ENCODE measurements around the gene SASH3.
A peak's percentile ranks its signal among the peaks of the same experiment; 100 is the strongest.

The SASH3 gene

DNA sequence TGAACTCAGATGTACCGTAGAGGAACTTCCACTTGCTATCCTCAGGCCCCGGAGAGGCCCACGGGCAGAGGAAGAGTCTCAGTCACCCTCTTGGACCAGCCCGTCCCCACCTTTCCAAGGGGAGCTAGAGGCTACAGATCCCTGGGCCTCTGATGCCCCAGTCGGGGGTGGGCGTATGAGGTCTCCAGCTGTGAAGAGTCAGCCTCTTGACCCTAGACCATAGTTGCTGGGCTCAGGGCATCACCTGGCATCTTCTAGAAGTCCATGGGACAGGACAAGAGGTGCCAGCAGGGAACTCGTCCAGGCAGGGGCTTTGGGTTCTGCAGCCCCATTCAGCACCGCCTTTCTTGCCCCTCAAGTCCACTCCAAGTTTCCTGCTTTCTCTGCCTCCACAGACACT is 11.6 kb downstream of the SASH3 start:
- Histone ChIP-seq H3K4me3 (ENCODE audit: low read depth in 1 of 2, low read length in 1 of 2) (no peak overlapping the region), H3K9me3 (no peaks in the 10 kb centered on the region), H3K4me1 (ENCODE audit: control insufficient read depth in 1 of 2, insufficient read depth in 1 of 2, low read depth in 1 of 2, low read length in 1 of 2) (peaks cover 12 to 13% of the 10 kb centered on the region in 2 experiments), H3K27me3 (no peaks in the 10 kb centered on the region), H3K27ac (peak overlapping the region; percentile 25), H3K36me3 (peaks cover 91% of the 10 kb centered on the region)
- TF ChIP-seq, protein P1, sequence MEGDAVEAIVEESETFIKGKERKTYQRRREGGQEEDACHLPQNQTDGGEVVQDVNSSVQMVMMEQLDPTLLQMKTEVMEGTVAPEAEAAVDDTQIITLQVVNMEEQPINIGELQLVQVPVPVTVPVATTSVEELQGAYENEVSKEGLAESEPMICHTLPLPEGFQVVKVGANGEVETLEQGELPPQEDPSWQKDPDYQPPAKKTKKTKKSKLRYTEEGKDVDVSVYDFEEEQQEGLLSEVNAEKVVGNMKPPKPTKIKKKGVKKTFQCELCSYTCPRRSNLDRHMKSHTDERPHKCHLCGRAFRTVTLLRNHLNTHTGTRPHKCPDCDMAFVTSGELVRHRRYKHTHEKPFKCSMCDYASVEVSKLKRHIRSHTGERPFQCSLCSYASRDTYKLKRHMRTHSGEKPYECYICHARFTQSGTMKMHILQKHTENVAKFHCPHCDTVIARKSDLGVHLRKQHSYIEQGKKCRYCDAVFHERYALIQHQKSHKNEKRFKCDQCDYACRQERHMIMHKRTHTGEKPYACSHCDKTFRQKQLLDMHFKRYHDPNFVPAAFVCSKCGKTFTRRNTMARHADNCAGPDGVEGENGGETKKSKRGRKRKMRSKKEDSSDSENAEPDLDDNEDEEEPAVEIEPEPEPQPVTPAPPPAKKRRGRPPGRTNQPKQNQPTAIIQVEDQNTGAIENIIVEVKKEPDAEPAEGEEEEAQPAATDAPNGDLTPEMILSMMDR (IDR thresholded peaks at IDR 0.05), result no peak

DNA sequence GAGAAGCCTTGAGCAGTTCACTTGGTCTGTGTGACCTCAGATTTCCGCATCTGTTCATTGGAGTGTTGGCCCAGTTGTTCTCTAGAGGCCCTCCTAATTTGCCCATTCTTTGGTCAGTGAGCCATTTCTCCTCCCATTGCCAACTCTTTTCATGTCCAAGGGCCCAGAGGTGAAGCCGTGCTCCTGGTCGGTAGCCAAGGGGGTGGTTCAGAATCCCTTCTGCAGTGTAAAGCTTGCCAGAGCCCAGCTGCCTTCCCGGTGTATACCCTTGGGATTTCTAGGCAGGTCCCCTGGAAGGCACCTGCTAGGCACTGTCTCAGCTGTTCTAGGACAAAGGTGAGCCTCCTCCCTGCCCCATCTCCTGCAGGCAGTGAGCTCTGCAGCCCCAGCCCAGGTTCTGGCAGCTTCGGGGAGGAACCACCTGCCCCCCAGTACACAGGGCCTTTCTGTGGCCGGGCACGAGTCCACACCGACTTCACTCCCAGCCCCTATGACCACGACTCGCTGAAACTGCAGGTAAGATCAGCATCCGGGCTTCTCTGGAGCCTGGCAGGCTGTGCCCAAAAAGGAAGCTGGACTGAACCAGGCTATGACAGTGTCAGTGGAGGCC is 12.3 kb downstream of the SASH3 start:
- Histone ChIP-seq H3K36me3 (peaks cover 98% of the 10 kb centered on the region), H3K9me3 (no peaks in the 10 kb centered on the region), H3K4me1 (ENCODE audit: control insufficient read depth in 1 of 2, insufficient read depth in 1 of 2, low read depth in 1 of 2, low read length in 1 of 2) (peaks cover 7 to 8% of the 10 kb centered on the region in 2 experiments), H3K27ac (no peak overlapping the region), H3K4me3 (ENCODE audit: low read depth in 1 of 2, low read length in 1 of 2) (no peak overlapping the region), H3K27me3 (no peaks in the 10 kb centered on the region)
- TF ChIP-seq, protein P1 (IDR thresholded peaks at IDR 0.05), result no peak

DNA sequence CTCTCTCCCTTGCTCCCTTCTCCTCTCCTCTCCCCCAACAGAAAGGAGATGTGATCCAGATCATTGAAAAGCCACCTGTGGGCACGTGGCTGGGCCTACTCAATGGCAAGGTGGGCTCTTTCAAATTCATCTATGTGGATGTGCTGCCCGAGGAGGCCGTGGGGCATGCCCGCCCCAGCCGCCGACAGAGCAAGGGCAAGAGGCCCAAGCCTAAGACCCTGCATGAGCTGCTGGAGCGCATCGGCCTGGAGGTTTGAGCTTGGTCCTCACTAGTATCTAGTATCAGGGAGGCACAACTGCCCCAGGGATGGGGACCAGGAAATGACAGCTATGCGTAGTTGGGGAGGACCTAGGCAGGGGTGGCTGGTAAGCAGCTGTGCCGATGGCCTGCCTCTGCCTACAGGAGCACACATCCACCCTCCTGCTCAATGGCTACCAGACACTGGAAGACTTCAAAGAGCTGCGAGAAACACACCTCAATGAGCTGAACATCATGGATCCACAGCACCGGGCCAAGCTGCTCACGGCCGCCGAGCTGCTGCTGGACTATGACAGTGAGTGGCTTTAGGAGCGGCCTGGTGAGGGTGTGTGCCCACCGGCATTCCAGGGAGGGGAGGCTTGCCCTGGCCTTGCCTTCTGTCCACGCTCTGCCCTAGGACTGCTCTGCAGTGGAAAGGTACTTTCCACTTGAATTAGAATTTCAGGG is 13.0 kb downstream of the SASH3 start:
- Histone ChIP-seq H3K4me1 (ENCODE audit: control insufficient read depth in 1 of 2, insufficient read depth in 1 of 2, low read depth in 1 of 2, low read length in 1 of 2) (peaks cover 1% of the 10 kb centered on the region in 2 experiments), H3K36me3 (peaks cover 99% of the 10 kb centered on the region), H3K27ac (no peak overlapping the region), H3K9me3 (no peaks in the 10 kb centered on the region), H3K4me3 (ENCODE audit: low read depth in 1 of 2, low read length in 1 of 2) (no peak overlapping the region), H3K27me3 (no peaks in the 10 kb centered on the region)
- TF ChIP-seq, protein P1 (IDR thresholded peaks at IDR 0.05), result no peak

DNA sequence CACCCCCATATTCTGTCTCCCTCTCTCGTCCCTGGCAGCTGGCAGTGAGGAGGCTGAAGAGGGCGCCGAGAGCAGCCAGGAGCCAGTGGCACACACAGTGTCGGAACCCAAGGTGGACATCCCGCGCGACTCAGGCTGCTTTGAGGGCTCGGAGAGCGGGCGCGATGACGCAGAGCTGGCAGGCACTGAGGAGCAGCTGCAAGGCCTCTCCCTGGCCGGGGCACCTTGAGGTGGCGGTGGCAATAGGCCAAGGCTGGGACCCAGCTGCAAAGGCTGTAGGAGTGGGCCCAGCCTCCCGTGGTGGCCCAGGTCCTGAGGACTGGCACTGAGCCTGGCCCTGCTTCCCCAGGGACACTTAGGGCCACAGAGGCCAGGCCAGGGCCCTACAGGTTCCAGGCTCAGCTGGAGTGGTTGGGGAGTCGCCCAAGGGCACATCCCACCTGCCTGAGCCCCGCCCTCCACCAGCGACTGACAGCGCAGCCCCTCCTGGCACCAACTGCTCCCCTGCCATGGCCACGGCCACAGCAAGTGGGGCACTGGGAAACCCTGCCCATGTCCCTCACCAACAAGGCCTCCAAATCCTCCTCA is 13.9 kb downstream of the SASH3 start:
- peak overlapping the region; percentile 53 for H3K27ac ChIP-seq
- TF ChIP-seq, protein P1 (IDR thresholded peaks at IDR 0.05), result no peak
- no peaks in the 10 kb centered on the region for H3K27me3 ChIP-seq
- peaks cover 99% of the 10 kb centered on the region for H3K36me3 ChIP-seq
- H3K4me1 ChIP-seq (ENCODE audit: control insufficient read depth in 1 of 2, insufficient read depth in 1 of 2, low read depth in 1 of 2, low read length in 1 of 2), result no peaks in the 10 kb centered on the region
- H3K4me3 ChIP-seq (ENCODE audit: low read depth in 1 of 2, low read length in 1 of 2), result no peak overlapping the region
- no peaks in the 10 kb centered on the region for H3K9me3 ChIP-seq

DNA sequence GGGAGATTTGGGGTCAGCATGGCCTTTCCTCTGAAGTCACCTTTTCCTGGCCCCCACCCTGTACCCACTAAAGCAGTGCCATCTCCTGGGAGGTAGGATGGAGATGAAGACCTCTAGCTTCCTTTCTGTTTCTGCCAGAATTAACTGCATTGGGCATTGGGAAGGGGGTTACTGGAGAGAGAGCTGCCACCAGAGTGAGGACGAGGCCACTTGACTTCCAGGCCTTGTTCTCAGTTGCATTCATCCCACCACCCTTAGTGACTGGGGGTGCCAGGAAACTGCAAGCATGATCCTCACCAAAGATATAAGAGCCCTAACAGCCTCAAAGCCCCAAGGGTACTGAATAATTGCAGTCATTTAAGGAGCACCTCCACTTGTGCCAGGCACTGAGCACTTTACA is 15.8 kb downstream of the SASH3 start:
- Histone ChIP-seq H3K36me3 (peaks cover 97% of the 10 kb centered on the region), H3K4me1 (ENCODE audit: control insufficient read depth in 1 of 2, insufficient read depth in 1 of 2, low read depth in 1 of 2, low read length in 1 of 2) (no peaks in the 10 kb centered on the region), H3K27me3 (no peaks in the 10 kb centered on the region), H3K4me3 (ENCODE audit: low read depth in 1 of 2, low read length in 1 of 2) (no peak overlapping the region), H3K27ac (peak overlapping the region; percentile 53), H3K9me3 (no peaks in the 10 kb centered on the region)
- TF ChIP-seq, protein P1 (IDR thresholded peaks at IDR 0.05), result no peak

Data from neutrophil (primary cell).